Activated CD8-positive, alpha-beta T cell treated with anti-CD3 and anti-CD28 coated beads for 36 hours (primary cell): ENCODE data around the gene RAC2. TPM values are rescaled to one million over a fixed set of nuclear protein-coding genes. Genes with fewer than 3 reads are reported as not detected.
A peak's percentile ranks its signal among the peaks of the same experiment; 100 is the strongest.

ENCODE experiments used
- ATAC-seq: fragments of 200-7000 bp; cut with Tn5 transposase; one replicate; pipeline ENCODE4 v1.10.0; 2021; ENCODE audit warnings: mild to moderate bottlenecking, moderate library complexity
- CTCF ChIA-PET: fragments of 350-600 bp; sonication (Branson Sonifier 250); formaldehyde crosslinking; loops from one replicate; lab custom pipeline; 2021; ENCODE audit warnings: antibody characterized with exemption; lab: Charles Lee
- POLR2A ChIA-PET: fragments of 350-600 bp; sonication (Branson Sonifier 250); formaldehyde crosslinking; loops from one replicate; lab custom pipeline; 2021; ENCODE audit warnings: antibody characterized with exemption; lab: Charles Lee
- DNase-seq: peaks from one replicate; pipeline ENCODE4 v3.0.0-alpha.2; 2020
- H3K27ac Mint-ChIP-seq: one replicate; pipeline ENCODE4 v1.8.0; 2021; ENCODE audit warnings: mild to moderate bottlenecking, mixed read lengths
- H3K27me3 Mint-ChIP-seq: one replicate; pipeline ENCODE4 v1.8.0; 2021; ENCODE audit warnings: mixed read lengths
- H3K36me3 Mint-ChIP-seq: one replicate; pipeline ENCODE4 v1.8.0; 2021; ENCODE audit warnings: low read depth, mixed read lengths
- H3K4me1 Mint-ChIP-seq: one replicate; pipeline ENCODE4 v1.8.0; 2021; ENCODE audit warnings: low read depth, mixed read lengths
- H3K4me3 Mint-ChIP-seq: one replicate; pipeline ENCODE4 v1.8.0; 2021; ENCODE audit warnings: mild to moderate bottlenecking, moderate library complexity, mixed read lengths
- H3K9me3 Mint-ChIP-seq: one replicate; pipeline ENCODE4 v1.8.0; 2021; ENCODE audit warnings: mixed read lengths
- intact Hi-C: fragments of 100-400 bp; cut with micrococcal nuclease; formaldehyde crosslinking; loops from one replicate; pipeline ENCODE4 v1.10.0; 2022
- total RNA-seq, 2 experiments: library from RNA; stranded (reverse); gene quantifications; one replicate each; pipeline ENCODE4 v1.2.3, GENCODE V29; 2021
- TF ChIP-seq, protein P1 (sequence below): fragments of 200-600 bp; IDR thresholded peaks from one replicate; pipeline ENCODE4 v1.8.0; 2022; ENCODE audit warnings: antibody characterized with exemption, mild to moderate bottlenecking

RAC2 gene
- total RNA-seq, 2 experiments from 2014 or later: 699 to 717 TPM

DNA sequence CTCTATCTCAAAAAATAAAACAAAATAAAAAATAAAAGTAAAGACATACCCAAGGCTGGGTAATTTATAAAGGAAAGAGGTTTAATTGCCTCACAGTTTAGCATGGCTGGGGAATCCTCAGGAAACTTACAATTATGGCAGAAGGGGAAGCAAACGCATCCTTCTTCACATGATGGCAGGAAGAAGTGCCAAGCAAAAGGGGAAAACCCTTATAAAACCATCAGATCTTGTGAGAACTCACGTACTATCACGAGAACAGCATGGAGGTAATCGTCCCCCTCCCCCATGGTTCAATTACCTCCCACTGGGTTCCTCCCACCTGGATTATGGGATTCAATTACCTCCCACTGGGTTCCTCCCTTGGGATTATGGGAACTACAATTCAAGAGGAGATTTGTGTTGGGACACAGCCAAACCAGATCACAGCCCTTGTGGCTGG is 23.5 kb downstream of the RAC2 start:
- Mint-ChIP-seq H3K27me3 (no peaks in the 10 kb centered on the region), H3K36me3 (peaks cover 63% of the 10 kb centered on the region), H3K4me3 (peak overlapping the region; percentile 76), H3K27ac (peak overlapping the region; percentile 94), H3K4me1 (peaks cover 90% of the 10 kb centered on the region), H3K9me3 (peaks cover 22% of the 10 kb centered on the region)
- POLR2A ChIA-PET: interaction anchor here (0.9 to 3.7 kb wide), 6 partner anchors 9 to 84 kb away, joined by 3 to 48 read pairs (median 10); partner anchors contain the start of gene RAC2
- CTCF ChIA-PET: interaction anchor here (1.0 to 2.0 kb wide), 3 partner anchors 21 to 372 kb away, joined by 3 to 13 read pairs (median 5); no protein-coding TSS in a partner anchor
- DNase-seq (peak; percentile 48), ATAC-seq (no peak)
- TF ChIP-seq, protein P1, sequence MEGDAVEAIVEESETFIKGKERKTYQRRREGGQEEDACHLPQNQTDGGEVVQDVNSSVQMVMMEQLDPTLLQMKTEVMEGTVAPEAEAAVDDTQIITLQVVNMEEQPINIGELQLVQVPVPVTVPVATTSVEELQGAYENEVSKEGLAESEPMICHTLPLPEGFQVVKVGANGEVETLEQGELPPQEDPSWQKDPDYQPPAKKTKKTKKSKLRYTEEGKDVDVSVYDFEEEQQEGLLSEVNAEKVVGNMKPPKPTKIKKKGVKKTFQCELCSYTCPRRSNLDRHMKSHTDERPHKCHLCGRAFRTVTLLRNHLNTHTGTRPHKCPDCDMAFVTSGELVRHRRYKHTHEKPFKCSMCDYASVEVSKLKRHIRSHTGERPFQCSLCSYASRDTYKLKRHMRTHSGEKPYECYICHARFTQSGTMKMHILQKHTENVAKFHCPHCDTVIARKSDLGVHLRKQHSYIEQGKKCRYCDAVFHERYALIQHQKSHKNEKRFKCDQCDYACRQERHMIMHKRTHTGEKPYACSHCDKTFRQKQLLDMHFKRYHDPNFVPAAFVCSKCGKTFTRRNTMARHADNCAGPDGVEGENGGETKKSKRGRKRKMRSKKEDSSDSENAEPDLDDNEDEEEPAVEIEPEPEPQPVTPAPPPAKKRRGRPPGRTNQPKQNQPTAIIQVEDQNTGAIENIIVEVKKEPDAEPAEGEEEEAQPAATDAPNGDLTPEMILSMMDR: no peak
- intact Hi-C loops: no loop called here

DNA sequence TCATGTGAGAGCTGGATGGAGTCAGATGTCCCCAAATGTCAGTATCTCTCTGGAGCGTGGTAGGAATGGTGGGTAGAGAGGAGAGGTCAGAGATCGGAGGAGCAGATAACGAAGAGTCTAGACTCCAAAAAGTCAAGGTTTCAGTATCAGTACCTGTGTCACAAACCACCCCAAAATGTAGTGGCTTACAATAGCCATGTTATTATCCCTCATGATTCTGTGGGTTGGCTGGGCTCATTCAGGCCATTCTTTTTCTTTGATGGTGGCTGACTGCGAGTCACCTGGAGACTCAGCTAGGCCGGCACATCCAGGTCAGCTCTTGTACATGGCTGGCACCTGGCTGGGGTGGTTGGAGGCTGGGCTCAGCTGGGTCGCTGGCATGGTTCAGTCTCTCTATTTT is 24.5 kb downstream of the RAC2 start:
- Mint-ChIP-seq H3K27ac (peak overlapping the region; percentile 94), H3K9me3 (peaks cover 20% of the 10 kb centered on the region), H3K36me3 (peaks cover 53% of the 10 kb centered on the region), H3K4me1 (peaks cover 80% of the 10 kb centered on the region), H3K4me3 (peak overlapping the region; percentile 76), H3K27me3 (no peaks in the 10 kb centered on the region)
- TF ChIP-seq, protein P1: no peak
- CTCF ChIA-PET: interaction anchor here (0.7 to 2.0 kb wide), 8 partner anchors 19 to 364 kb away, joined by 3 to 13 read pairs (median 4); no protein-coding TSS in a partner anchor
- peak; percentile 13 for ATAC-seq
- DNase-seq: peak; percentile 40
- intact Hi-C loops: no loop called here
- POLR2A ChIA-PET: interaction anchor here (0.6 to 3.7 kb wide), 14 partner anchors 10 to 95 kb away, joined by 3 to 48 read pairs (median 4); partner anchors contain the start of gene RAC2

DNA sequence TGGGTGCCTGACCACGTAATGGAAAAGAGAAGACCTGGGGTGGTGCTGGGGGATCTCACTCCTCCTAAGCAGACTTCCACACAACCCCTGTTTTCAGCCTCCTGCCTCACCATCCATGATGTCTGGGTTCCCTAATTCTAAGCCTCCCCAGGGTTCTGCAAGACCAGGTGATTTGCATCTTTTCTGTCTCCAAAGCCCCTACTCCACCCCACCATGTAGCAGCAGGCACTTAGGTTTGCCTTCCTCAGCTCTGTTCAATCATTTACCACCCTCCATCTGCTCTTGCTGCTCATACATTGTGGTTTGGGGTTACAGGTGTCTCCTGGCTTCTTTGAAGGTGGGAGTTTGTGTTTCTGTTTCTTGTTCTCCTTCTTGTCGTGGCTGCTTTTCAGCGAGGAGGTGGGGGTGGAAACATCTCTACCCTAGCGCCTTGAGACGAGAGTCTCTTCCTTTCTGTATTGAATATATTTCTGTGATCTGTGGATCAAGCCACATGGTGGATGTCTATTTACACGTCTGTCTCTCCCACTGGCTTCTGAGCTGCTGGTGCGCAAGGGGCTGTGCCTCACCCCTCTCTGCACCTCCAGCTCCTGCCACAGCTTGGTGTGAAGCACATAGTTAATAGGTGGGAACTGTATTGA is 25.2 kb downstream of the RAC2 start:
- TF ChIP-seq, protein P1: no peak
- peak; percentile 85 for DNase-seq
- Mint-ChIP-seq H3K4me3 (peak overlapping the region; percentile 76), H3K9me3 (peaks cover 17% of the 10 kb centered on the region), H3K36me3 (peaks cover 47% of the 10 kb centered on the region), H3K27me3 (no peaks in the 10 kb centered on the region), H3K27ac (peak overlapping the region; percentile 94), H3K4me1 (peaks cover 74% of the 10 kb centered on the region)
- ATAC-seq: peak; percentile 74
- intact Hi-C loops: no loop called here
- CTCF ChIA-PET: interaction anchor here (0.7 to 2.0 kb wide), 7 partner anchors 19 to 363 kb away, joined by 3 to 13 read pairs (median 4); no protein-coding TSS in a partner anchor
- POLR2A ChIA-PET: interaction anchor here (0.5 to 3.7 kb wide), 15 partner anchors 9 to 94 kb away, joined by 3 to 48 read pairs (median 5); partner anchors contain the start of gene RAC2

DNA sequence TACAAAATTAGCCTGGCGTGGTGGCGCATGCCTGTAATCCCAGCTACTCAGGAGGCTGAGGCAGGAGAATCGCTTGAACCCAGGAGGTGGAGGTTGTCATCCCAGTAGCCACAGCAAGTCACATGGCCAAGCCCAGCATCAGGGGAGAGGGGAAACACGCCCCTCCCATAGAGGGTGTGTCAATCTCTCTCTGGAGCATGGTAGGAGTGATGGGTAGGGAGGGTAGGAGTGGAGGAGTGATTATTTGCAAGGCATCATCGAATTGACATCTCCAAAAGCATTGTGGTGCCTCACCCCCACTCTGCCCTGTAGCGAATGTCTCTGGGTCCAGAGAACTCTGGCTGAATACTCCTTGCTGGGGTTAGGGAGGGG is 25.7 kb downstream of the RAC2 start:
- ChIA-PET CTCF (interaction anchor here (1.2 to 3.3 kb wide), 7 partner anchors 9 to 42 kb away, joined by 3 to 45 read pairs (median 7); no protein-coding TSS in a partner anchor), POLR2A (interaction anchor here (0.5 to 3.7 kb wide), 8 partner anchors 8 to 27 kb away, joined by 3 to 48 read pairs (median 8); partner anchors contain the start of gene RAC2)
- DNase-seq (no peak), ATAC-seq (peak; percentile 11)
- H3K27ac Mint-ChIP-seq: peak overlapping the region; percentile 94
- peak overlapping the region; percentile 76 for H3K4me3 Mint-ChIP-seq
- peaks cover 42% of the 10 kb centered on the region for H3K36me3 Mint-ChIP-seq
- H3K27me3 Mint-ChIP-seq: no peaks in the 10 kb centered on the region
- TF ChIP-seq, protein P1: no peak
- H3K4me1 Mint-ChIP-seq: peaks cover 71% of the 10 kb centered on the region
- intact Hi-C loops: no loop called here
- peaks cover 13% of the 10 kb centered on the region for H3K9me3 Mint-ChIP-seq
